HepG2 (cell line): Measurements from ENCODE around the gene IKZF4. TPM values are rescaled to one million over a fixed set of nuclear protein-coding genes. Genes with fewer than 3 reads are reported as not detected.

ENCODE experiments used
- CREBL2 ChIP-seq: sonication (generic); formaldehyde crosslinking; IDR thresholded peaks from 2 replicates; pipeline ENCODE4 v1.8.1; 2023; ENCODE audit warnings: missing genetic modification reagents, mild to moderate bottlenecking, borderline replicate concordance
- GATAD1 ChIP-seq: IDR thresholded peaks from 2 replicates; pipeline ENCODE4 v1.6.1; 2016; ENCODE audit warnings: missing genetic modification reagents, missing compliant biosample characterization
- HOXA5 ChIP-seq: sonication (generic); formaldehyde crosslinking; IDR thresholded peaks from 2 replicates; pipeline ENCODE4 v1.4.0; 2020; ENCODE audit warnings: missing genetic modification reagents
- JUNB ChIP-seq: sonication (generic); formaldehyde crosslinking; IDR thresholded peaks from 2 replicates; pipeline ENCODE4 v1.8.0; 2022; ENCODE audit warnings: missing genetic modification reagents, mild to moderate bottlenecking, borderline replicate concordance
- MAF1 ChIP-seq: sonication (generic); formaldehyde crosslinking; IDR thresholded peaks from 2 replicates; pipeline ENCODE4 v1.5.0; 2020; ENCODE audit warnings: missing genetic modification reagents, borderline replicate concordance
- NCOA1 ChIP-seq: sonication (generic); formaldehyde crosslinking; IDR thresholded peaks from 2 replicates; pipeline ENCODE4 v1.9.0; 2021; ENCODE audit warnings: missing genetic modification reagents
- PBX2 ChIP-seq: IDR thresholded peaks from 2 replicates; pipeline ENCODE4 v1.6.1; 2016; ENCODE audit warnings: control low read depth
- PHF8 ChIP-seq: sonication (generic); formaldehyde crosslinking; IDR thresholded peaks from 2 replicates; pipeline ENCODE4 v1.5.0; 2020; ENCODE audit warnings: missing genetic modification reagents
- POLR2G ChIP-seq: fragments of 200-400 bp; formaldehyde crosslinking; IDR thresholded peaks from 2 replicates; pipeline ENCODE4 v1.6.1; 2018; ENCODE audit warnings: mild to moderate bottlenecking, low read depth, low read length, moderate library complexity
- PRDM15 ChIP-seq: sonication (generic); formaldehyde crosslinking; IDR thresholded peaks from 2 replicates; pipeline ENCODE4 v1.4.0; 2020; ENCODE audit warnings: missing genetic modification reagents
- RNF219 ChIP-seq: sonication (generic); formaldehyde crosslinking; IDR thresholded peaks from 2 replicates; pipeline ENCODE4 v1.5.0; 2020; ENCODE audit warnings: mild to moderate bottlenecking, missing genetic modification reagents
- STAT6 ChIP-seq: sonication (generic); formaldehyde crosslinking; IDR thresholded peaks from 2 replicates; pipeline ENCODE4 v1.4.0; 2020; ENCODE audit warnings: missing genetic modification reagents, mild to moderate bottlenecking, borderline replicate concordance
- YEATS2 ChIP-seq: sonication (generic); formaldehyde crosslinking; IDR thresholded peaks from 2 replicates; pipeline ENCODE4 v1.4.0; 2020; ENCODE audit warnings: missing genetic modification reagents, borderline replicate concordance
- ZFP36L1 ChIP-seq: sonication (generic); formaldehyde crosslinking; IDR thresholded peaks from 2 replicates; pipeline ENCODE4 v1.8.0; 2022; ENCODE audit warnings: mild to moderate bottlenecking, missing genetic modification reagents, moderate library complexity
- ZNF281 ChIP-seq: sonication (generic); formaldehyde crosslinking; IDR thresholded peaks from 2 replicates; pipeline ENCODE4 v1.4.0; 2020; ENCODE audit warnings: missing genetic modification reagents, borderline replicate concordance
- ZNF543 ChIP-seq: sonication (generic); formaldehyde crosslinking; IDR thresholded peaks from 2 replicates; pipeline ENCODE4 v1.4.0; 2020; ENCODE audit warnings: mild to moderate bottlenecking, missing genetic modification reagents
- polyA plus RNA-seq, 8 experiments: library from polyadenylated mRNA; depleted of rRNA in 3 of 8; stranded (reverse) in 7 of 8; unstranded in 1 of 8; fragments of >200 nt; fragmentation: Illumina TruSeq in 4 of 8; extraction: Trizol in 4 of 8; gene quantifications; 2 replicates each; pipeline versions ENCODE4 v1.2.1 to v1.2.3, GENCODE V29; 2011 to 2016; ENCODE audit warnings: low read depth in 4 of 8, missing spikeins in 1 of 8, mixed read lengths in 1 of 8; ENCODE audit not compliant: insufficient read depth in 1 of 8
- total RNA-seq, 5 experiments: library from RNA; depleted of rRNA; stranded (reverse); fragments of >200 nt; fragmentation: Illumina TruSeq; extraction: Trizol; gene quantifications; 2 replicates each; pipeline ENCODE4 v1.2.3, GENCODE V29; 2016; ENCODE audit warnings: low read depth in 1 of 5

IKZF4 gene
- total and polyA plus RNA-seq, 2 of the 13 experiments (the other 11 are each of a cell fraction or from before 2014, with no cell fraction given) = 0.58 to 2.2 TPM

- TF ChIP-seq YEATS2 (no peak), POLR2G (no peak), ZFP36L1 (CRISPR knock-in tag) (no peak), RNF219 (CRISPR knock-in tag) (no peak), HOXA5 (CRISPR knock-in tag) (no peak), PBX2 (CRISPR knock-in tag) (no peak), CREBL2 (CRISPR knock-in tag) (no peak), JUNB (CRISPR knock-in tag) (no peak), ZNF543 (CRISPR knock-in tag) (no peak), PHF8 (CRISPR knock-in tag) (peak; percentile 58; the same call in 1 of the 2 replicates), PRDM15 (no peak), NCOA1 (no peak), STAT6 (no peak), GATAD1 (CRISPR knock-in tag) (no peak), ZNF281 (CRISPR knock-in tag) (no peak), MAF1 (CRISPR knock-in tag) (no peak)
Measured at GRCh38 chr12:55974308-55974730, 46.5 kb upstream of the IKZF4 start (continued).
